Kidney capillary endothelial cell (primary cell): Measurements from ENCODE around the gene ELAC1.
A peak's percentile ranks its signal among the peaks of the same experiment; 100 is the strongest.
"Not testable (repeated sequence)": the region's sequence is repeated elsewhere in the genome, so short reads cannot be mapped to it uniquely, and the experiment has no call there.

ENCODE experiments used
- DNase-seq: peaks from one replicate; pipeline ENCODE4 v3.0.0-alpha.2; 2018; ENCODE audit warnings: low spot score

Gene ELAC1, protein sequence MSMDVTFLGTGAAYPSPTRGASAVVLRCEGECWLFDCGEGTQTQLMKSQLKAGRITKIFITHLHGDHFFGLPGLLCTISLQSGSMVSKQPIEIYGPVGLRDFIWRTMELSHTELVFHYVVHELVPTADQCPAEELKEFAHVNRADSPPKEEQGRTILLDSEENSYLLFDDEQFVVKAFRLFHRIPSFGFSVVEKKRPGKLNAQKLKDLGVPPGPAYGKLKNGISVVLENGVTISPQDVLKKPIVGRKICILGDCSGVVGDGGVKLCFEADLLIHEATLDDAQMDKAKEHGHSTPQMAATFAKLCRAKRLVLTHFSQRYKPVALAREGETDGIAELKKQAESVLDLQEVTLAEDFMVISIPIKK

DNA sequence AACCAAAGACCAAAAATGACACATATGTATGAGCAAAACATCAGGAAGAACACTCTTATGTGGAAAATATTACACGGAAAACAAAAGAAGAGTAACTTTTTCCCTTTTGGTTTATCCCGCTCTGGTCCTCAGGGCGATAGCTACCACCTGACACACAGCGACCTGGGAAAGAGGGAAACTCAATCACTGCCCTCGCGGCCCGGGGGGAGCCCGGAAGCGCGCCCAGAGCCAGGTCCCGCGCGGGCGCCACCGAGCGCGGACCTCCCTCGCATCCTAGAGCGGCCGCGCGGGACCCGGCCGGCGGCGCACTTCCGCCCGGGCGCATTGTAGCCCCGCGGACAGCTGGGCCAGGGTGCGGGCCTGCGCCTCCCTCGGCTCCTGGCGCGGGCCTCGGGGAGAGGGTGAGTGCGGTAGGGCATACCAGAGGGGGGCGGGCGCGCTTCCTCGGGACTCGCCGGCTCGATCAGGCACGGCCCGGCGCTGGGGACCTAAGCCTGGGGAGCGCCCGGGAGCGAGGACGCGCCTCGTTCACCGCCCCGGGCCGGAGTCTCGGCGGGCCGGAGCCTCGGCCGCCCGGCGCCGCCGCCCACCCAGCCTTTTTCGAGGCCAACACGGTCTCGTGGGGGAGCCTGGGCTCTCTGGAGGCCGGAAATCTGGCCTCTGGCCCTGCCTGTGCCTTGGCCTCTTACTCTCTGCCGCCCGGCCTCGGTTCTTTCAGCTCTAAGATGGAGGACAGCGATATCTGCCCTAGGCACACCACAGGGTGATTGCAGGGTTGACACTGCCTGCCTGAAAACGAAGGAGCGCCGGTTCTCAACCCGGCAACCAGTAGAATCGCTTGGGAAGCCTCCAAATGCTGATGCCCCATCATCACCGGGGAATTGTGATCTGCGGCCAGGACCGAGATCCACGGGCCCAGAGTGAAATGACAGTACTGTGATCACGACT lies at the start of gene ELAC1:
TSS of gene ELAC1 (plus strand) at position 327 of the 948 bp plus-strand sequence. CDS start 6,365 bp downstream, outside the sequence.
- DNase-seq, result peak; percentile 70

DNA sequence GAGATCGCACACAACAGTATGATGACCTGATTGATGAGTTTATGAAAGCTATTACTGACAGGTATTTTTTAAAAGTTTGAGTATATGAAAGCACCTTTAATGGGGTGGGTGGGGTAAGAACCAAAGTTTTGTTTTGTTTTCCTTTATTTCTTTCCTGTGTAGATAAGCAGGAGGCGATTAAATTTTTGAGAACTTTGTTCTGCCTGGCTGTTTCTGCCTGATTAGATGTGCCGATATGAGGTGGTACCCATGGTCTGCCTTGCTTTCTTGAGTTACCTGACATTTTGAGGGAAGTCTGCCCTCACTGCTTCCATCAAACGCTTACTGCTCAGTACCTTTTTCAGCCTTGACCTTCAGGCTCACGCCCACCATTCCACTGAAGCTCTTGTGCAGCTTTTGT lies 49.7 kb upstream of the ELAC1 start:
- no peak for DNase-seq

DNA sequence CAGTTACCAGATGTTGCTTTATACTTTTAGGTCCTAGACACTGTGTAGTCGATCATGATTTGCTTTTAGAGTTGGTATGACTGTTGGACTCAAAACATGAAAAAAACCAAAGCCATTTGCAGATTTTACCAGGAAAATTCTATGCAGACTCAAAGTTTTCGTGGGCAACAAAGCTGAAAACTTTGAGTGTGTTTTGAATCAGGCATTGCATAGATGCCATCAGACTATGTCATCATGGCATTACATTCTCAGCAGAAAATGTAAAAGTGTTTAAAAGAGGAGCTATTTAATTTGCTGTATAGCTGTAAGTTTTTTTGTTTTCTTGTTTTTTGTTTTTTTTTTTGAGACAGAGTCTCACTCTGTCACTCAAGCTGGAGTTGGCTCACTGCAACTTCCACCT lies 43.5 kb upstream of the ELAC1 start:
- DNase-seq, result no peak

GRCh38 chr18:50926521-50926920 lies 41.3 kb upstream of the ELAC1 start:
- no peak for DNase-seq

DNA sequence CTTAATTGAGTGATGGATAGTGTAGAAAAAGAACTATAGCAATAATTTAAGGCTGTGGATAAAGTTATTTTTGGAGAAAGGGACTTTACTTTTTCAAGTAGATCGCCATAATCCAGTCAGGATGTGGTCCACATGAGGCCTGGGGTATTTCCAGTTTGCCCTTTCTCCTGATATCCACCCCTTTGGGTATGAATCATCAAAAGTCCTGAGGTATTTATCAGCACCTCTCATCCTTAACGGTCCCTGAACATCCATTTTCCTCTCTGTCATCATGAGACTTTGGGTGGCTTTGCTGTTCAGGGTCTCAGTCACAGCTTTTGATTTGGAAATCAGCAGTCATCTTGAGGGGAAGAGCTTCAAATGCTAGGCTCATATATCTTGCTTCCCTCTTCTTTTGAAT lies 39.3 kb upstream of the ELAC1 start:
- DNase-seq, result no peak

- no peak for DNase-seq
These were observed 34.2 kb upstream of the ELAC1 start for GRCh38 chr18:50933684-50934083.

GRCh38 chr18:50934545-50935211 lies 33.2 kb upstream of the ELAC1 start:
- no peak for DNase-seq

DNA sequence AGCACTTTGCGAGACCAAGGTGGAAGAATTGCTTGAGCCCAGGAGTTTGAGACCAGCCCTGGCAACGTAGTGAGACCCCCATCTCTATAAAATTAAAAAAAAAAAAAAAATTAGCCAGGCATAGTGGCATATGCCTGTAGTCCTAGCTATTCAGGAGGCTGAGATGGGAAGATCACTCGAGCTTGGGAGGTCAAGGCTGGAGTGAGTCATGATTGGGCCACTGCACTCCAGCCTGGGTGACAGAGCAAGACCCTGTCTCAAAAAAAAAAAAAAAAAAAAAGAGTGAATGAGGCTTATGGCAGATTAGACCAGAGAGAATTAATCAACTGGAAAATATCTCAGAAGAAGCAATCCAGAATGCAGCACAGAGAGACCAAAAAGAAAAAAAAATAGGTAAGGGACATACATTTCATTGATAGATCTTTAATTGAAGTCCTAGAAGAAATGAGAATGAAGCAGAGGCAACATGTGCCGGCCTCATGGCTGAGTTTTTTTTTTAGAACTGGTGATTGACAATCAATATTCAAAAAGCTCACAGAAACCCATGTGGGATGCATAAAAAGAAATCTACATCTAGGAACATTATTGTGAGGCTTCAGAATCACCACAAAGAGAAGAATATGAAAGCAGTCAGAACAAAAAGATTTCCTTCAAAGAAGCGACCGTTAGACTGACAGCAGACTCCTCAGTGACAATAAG lies 32.2 kb upstream of the ELAC1 start:
- no peak for DNase-seq

DNA sequence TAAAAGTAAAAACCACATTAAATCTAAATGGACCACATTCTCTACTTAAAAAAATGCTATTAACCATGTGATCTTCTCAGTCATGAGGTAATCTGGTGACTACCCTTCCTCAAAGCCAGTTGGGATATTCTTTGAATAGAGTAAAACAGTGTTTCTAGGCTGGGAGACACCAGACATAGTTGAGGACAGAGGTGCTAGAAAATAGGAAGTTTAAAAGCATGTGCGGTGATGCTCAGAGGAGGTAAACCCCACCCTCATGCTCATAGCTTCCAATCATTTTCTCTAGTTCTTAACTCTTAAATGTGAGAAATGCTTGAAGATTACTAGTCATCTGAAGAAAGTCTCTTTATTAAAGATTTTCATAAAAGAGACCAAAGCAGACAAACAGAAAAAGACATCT lies 30.7 kb upstream of the ELAC1 start:
- no peak for DNase-seq

- no peak for DNase-seq
These were observed 28.9 kb upstream of the ELAC1 start for GRCh38 chr18:50938912-50939311.

GRCh38 chr18:50944245-50944932 lies 23.5 kb upstream of the ELAC1 start:
- no peak for DNase-seq

GRCh38 chr18:50945918-50946317 lies 21.9 kb upstream of the ELAC1 start:
- DNase-seq, result not testable (repeated sequence)

DNA sequence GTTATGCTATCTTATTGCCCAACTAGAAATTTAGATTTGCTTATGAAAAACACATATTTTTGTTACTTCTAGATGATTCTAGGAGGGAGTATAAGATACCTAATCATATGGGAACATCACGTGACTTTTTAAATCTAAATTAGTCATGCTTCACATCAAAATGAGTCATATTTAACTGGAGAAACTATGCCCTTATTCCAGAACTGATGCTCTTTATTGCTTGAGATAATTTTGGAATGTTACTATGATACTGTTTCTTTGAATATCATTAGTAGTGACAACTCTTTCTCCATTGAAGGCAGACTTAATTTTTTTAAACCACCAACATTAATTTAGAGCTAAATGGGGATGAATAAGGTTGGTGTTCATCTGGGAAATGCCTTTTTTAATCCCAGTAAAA lies 19.9 kb upstream of the ELAC1 start:
- DNase-seq, result peak; percentile 12

GRCh38 chr18:50949185-50949584 lies 18.7 kb upstream of the ELAC1 start:
- DNase-seq, result no peak

DNA sequence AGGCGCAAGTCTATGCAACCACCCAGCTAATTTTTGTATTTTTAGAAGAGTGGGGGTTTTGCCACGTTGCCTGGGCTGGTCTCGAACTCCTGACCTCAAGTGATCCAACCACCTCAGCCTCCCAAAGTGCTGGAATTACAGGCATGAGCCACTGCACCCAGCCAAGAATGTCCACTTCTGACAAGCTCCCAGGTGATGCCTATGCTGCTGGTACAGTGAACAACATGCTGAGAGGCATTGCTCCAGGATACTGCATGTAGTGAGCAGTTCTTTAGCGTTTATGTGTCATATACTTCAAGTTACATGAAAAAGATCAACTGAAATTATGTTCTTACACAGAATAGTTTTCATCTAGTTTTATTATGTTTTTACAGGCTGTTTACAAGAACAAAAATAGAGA lies 17.2 kb upstream of the ELAC1 start:
- no peak for DNase-seq

GRCh38 chr18:50953822-50954221 lies 14.0 kb upstream of the ELAC1 start:
- DNase-seq, result no peak

DNA sequence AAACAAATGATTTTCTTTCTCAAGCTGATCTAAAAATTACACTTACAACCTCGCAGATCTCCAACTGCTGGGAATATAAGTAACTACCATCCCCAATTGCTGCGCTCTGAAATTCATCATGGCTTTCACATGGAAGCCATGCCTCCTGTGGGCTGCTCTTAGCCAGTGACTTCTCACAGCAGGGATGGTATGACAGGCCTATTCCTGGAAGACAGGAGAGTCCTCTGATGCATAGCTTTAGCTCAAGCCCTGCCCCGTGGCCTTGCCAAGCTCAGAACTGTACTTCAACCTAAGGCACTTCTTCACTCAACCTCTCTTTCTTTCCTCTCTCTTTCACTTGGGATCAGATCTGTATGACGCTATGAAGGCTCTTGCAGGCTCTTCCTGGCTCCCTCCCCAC lies 12.6 kb upstream of the ELAC1 start:
- no peak for DNase-seq

GRCh38 chr18:50956116-50956515 lies 11.7 kb upstream of the ELAC1 start:
- no peak for DNase-seq

- no peak for DNase-seq
These were observed 5.9 kb upstream of the ELAC1 start for GRCh38 chr18:50961974-50962373.

GRCh38 chr18:50969448-50969847 lies 1.6 kb downstream of the ELAC1 start:
- no peak for DNase-seq

DNA sequence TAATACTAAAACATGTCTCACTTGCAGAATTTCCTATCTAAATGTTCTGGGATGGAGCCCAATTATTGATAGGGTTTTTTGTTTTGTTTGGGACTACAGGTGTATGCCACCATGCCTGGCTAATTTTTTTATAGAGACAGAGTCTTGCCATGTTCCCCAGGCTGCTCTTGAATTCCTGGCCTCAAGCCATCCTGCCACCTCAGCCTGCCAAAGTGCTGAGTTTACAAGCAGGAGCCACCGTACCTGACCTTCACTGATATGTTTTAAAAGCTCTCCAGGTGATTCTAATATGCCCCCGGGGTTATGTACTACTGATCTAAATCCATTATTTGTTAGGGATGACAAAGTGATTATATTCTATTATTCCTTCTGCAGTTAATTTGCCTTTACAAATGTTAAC lies 2.2 kb downstream of the ELAC1 start:
- no peak for DNase-seq
